Brain microvascular endothelial cell (primary cell): Measurements from ENCODE around the gene AFDN.

Experiments used
- DNase-seq: peaks from one replicate; pipeline ENCODE4 v3.0.0-alpha.2; 2020
- H3K27ac ChIP-seq: fragments of 250-450 bp; sonication (Bioruptor Pico); 2 replicates; pipeline ENCODE4 v1.5.1; 2020; ENCODE audit warnings: mild to moderate bottlenecking, moderate library complexity
- H3K27me3 ChIP-seq: fragments of 250-450 bp; sonication (Bioruptor Pico); replicated peaks from 2 replicates; pipeline ENCODE4 v1.5.1; 2020; ENCODE audit warnings: mild to moderate bottlenecking
- H3K36me3 ChIP-seq: fragments of 250-450 bp; sonication (Bioruptor Pico); replicated peaks from 2 replicates; pipeline ENCODE4 v1.5.1; 2020; ENCODE audit warnings: mild to moderate bottlenecking
- H3K4me3 ChIP-seq: 2 replicates; pipeline ENCODE4 v1.5.1; 2011; ENCODE audit warnings: low read depth, mild to moderate bottlenecking, control low read depth, low read length, moderate library complexity
- CTCF ChIP-seq: IDR thresholded peaks from 2 replicates; pipeline ENCODE4 v1.5.1; 2011; ENCODE audit warnings: low read depth, mild to moderate bottlenecking, moderate library complexity, low read length, control low read depth, inconsistent platforms; ENCODE audit errors: missing control alignments
- in situ Hi-C: cut with HindIII; loops from 2 replicates; pipeline ENCODE4 v1.10.0; 2017; ENCODE audit warnings: low sequenced_read_pairs, low pct_ligation_motif_present

Gene AFDN

DNA sequence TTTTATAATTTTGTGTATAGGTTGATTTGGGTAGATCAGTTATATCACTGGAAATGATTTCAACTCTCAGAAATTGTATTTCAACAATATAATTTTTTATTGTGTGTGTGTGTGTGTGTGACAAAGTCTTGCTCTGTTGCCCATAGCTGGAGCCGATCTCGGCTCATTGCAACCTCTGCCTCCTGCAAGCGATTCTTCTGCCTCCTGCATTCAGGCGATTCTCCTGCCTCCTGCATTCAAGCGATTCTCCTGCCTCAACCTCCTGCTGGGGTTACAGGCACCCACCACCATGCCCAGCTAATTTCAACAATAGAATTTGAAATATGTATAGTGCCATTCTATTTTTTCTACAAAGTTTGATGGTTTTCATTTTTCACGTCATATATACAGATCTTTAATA, 24.1 kb downstream of the AFDN start:
- Histone ChIP-seq H3K36me3 (no peaks in the 10 kb centered on the region), H3K27ac (no peak overlapping the region), H3K4me3 (no peak overlapping the region), H3K27me3 (no peaks in the 10 kb centered on the region)
- TF ChIP-seq CTCF: no peak
- in situ Hi-C loops: no loop called here
- DNase-seq: no peak

DNA sequence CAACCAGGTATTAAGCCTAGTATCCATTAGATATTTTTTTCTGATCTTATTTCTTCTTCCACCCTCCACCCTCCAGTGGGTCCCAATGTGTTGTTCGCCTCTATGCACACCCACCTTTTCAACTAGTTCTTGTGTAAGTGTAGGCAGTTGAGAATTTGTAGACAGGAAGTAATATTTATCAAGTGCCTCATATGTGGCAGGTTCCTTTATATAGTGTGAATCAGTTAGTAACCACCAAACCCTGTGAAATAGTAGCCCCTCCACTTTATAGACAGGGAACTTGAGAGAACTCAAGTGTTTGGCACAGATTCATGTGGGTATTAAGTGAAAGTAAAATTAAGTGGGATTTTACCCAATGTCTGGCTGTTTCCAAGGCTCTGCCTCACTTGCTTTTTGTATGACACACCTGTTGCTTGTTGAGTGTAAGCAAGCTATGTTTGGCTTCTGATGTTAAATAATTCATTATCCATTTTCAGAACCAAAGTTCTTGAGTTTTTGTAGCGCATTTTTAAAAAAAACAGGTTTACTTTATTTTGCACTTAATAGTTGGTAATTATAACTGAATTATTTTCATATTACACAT, 24.8 kb downstream of the AFDN start:
- no peaks in the 10 kb centered on the region for H3K36me3 ChIP-seq
- no peak overlapping the region for H3K4me3 ChIP-seq
- in situ Hi-C loops: no loop called here
- H3K27ac ChIP-seq: no peak overlapping the region
- TF ChIP-seq CTCF: no peak
- no peak for DNase-seq
- H3K27me3 ChIP-seq: no peaks in the 10 kb centered on the region

- no peaks in the 10 kb centered on the region for H3K27me3 ChIP-seq
- no peaks in the 10 kb centered on the region for H3K36me3 ChIP-seq
- in situ Hi-C loops: no loop called here
- H3K4me3 ChIP-seq: no peak overlapping the region
- peak overlapping the region; percentile 86 for H3K27ac ChIP-seq
- TF ChIP-seq CTCF: no peak
- DNase-seq: peak; percentile 97
Measured at GRCh38 chr6:167855825-167856425, 29.2 kb downstream of the AFDN start.

- no peaks in the 10 kb centered on the region for H3K27me3 ChIP-seq
- H3K4me3 ChIP-seq: no peak overlapping the region
- H3K36me3 ChIP-seq: no peaks in the 10 kb centered on the region
- in situ Hi-C loops: no loop called here
- TF ChIP-seq CTCF: no peak
- DNase-seq: no peak
- H3K27ac ChIP-seq: peak overlapping the region; percentile 86
Measured at GRCh38 chr6:167856474-167856873, 29.8 kb downstream of the AFDN start.

- in situ Hi-C loops: no loop called here
- Histone ChIP-seq H3K4me3 (no peak overlapping the region), H3K27me3 (no peaks in the 10 kb centered on the region), H3K27ac (peak overlapping the region; percentile 86), H3K36me3 (no peaks in the 10 kb centered on the region)
- TF ChIP-seq CTCF: no peak
- peak; percentile 65 for DNase-seq
Measured at GRCh38 chr6:167856999-167857660, 30.4 kb downstream of the AFDN start.
